ENCODE results near the gene PSD4. TPM values are rescaled to one million over a fixed set of nuclear protein-coding genes. Genes with fewer than 3 reads are reported as not detected.

PSD4 gene
- total RNA-seq, 1 experiment from 2014 or later, result 12.6 TPM

- Histone ChIP-seq H3K9me2 (ENCODE audit: insufficient read depth) (no peaks in the 10 kb centered on the region), H3K4me1 (ENCODE audit: control insufficient read depth in 1 of 2, insufficient read depth in 2 of 2, low read length in 2 of 2) (peaks cover 18 to 24% of the 10 kb centered on the region in 2 experiments), H4K20me1 (ENCODE audit: insufficient read depth) (no peaks in the 10 kb centered on the region), H3K27ac (ENCODE audit: low read depth, low read length) (0 out of 2 replicates have a peak overlapping the region, but pooled peaks have one; percentile 38), H3K27me3 (ENCODE audit: insufficient read depth, low read length) (no peaks in the 10 kb centered on the region), H2AFZ (ENCODE audit: low read depth, low read length, poor library complexity, severe bottlenecking) (no peak overlapping the region), H3K9ac (ENCODE audit: low read length) (no peak overlapping the region), H3K4me2 (ENCODE audit: low read length) (0 out of 2 replicates have a peak overlapping the region, but pooled peaks have one; percentile 69), H3K4me3 (replicated peaks in 1 of 2; ENCODE audit: low read depth in 1 of 2, low read length in 2 of 2) (no peak overlapping the region), H3K9me3 (ENCODE audit: control insufficient read depth in 1 of 2, insufficient read depth in 1 of 2, low read depth in 1 of 2, low read length in 2 of 2) (no peaks in the 10 kb centered on the region), H3K36me3 (ENCODE audit: control insufficient read depth in 1 of 2, insufficient read depth in 2 of 2, low read length in 2 of 2) (no peaks in the 10 kb centered on the region), H3K79me2 (ENCODE audit: insufficient read depth, low read length) (no peaks in the 10 kb centered on the region)
- no peak for ATAC-seq
- TF ChIP-seq EZH2phosphoT487 (IDR thresholded peaks at IDR 0.05; ENCODE audit: borderline replicate concordance) (no peak), CEBPB (IDR thresholded peaks at IDR 0.05; ENCODE audit: low read depth) (no peak), REST (IDR thresholded peaks at IDR 0.05; ENCODE audit: low read depth) (no peak), EZH2 (IDR thresholded peaks at IDR 0.05) (no peak), CBX3 (IDR thresholded peaks at IDR 0.05; ENCODE audit: low read depth) (no peak), ELF1 (IDR thresholded peaks at IDR 0.05; ENCODE audit: borderline replicate concordance, low read depth) (no peak), ZBTB33 (IDR thresholded peaks at IDR 0.05; ENCODE audit: extremely low read depth, insufficient replicate concordance, low read length) (no peak), POLR2A (IDR thresholded peaks at IDR 0.05; ENCODE audit: borderline replicate concordance, extremely low read depth, insufficient read depth, insufficient read length) (no peak), ATF3 (IDR thresholded peaks at IDR 0.05) (no peak)
- ChIA-PET RAD21 (ENCODE audit: low non-redundant PET in 1 of 2, low total read pairs in 2 of 2, uncharacterized antibody in 2 of 2, unreplicated experiment in 2 of 2) (no interaction called here), POLR2A (no interaction called here), CTCF (interaction anchor here (1.1 kb wide), 1 partner anchor 8 kb away, joined by 3 read pairs; no protein-coding TSS in a partner anchor)
- intact Hi-C loops (cut with micrococcal nuclease), result no loop called here
- DNase-seq (ENCODE audit: low read depth, low spot score), result no peak
- BruUV-seq (replicated peaks), result no TSS peak
Observed at GRCh38 chr2:113212245-113213060, 38.7 kb downstream of the PSD4 start.

All from HCT116 (cell line).